H9 (cell line): ENCODE data around the gene STX17. TPM values are rescaled to one million over a fixed set of nuclear protein-coding genes. Genes with fewer than 3 reads are reported as not detected.

Experiments used
- DNase-seq: peaks from one replicate; pipeline ENCODE4 v3.0.0-alpha.2; 2017
- H2AFZ ChIP-seq: one replicate; pipeline ENCODE4 v1.6.1; 2013; ENCODE audit warnings: mild to moderate bottlenecking, low read length, control low read depth, moderate library complexity
- H2AK5ac ChIP-seq: 2 replicates; pipeline ENCODE4 v1.6.1; 2013; ENCODE audit warnings: low read length, control low read depth, mixed read lengths; ENCODE audit not compliant: insufficient read length
- H2BK120ac ChIP-seq: one replicate; pipeline ENCODE4 v1.6.1; 2013; ENCODE audit warnings: low read depth, mild to moderate bottlenecking, low read length, control low read depth, inconsistent platforms; ENCODE audit not compliant: poor library complexity, severe bottlenecking
- H2BK12ac ChIP-seq: 2 replicates; pipeline ENCODE4 v1.6.1; 2013; ENCODE audit warnings: low read length, control low read depth, mixed read lengths, low read depth; ENCODE audit not compliant: insufficient read length
- H2BK15ac ChIP-seq: 2 replicates; pipeline ENCODE4 v1.6.1; 2013; ENCODE audit warnings: low read depth, low read length, control low read depth
- H2BK20ac ChIP-seq: one replicate; pipeline ENCODE4 v1.6.1; 2013; ENCODE audit warnings: low read depth, mild to moderate bottlenecking, low read length, control low read depth, inconsistent platforms; ENCODE audit not compliant: poor library complexity, severe bottlenecking
- H2BK5ac ChIP-seq: 2 replicates; pipeline ENCODE4 v1.6.1; 2013; ENCODE audit warnings: low read length, control low read depth, mixed read lengths; ENCODE audit not compliant: insufficient read length
- H3K14ac ChIP-seq: 2 replicates; pipeline ENCODE4 v1.6.1; 2013; ENCODE audit warnings: low read length, control low read depth; ENCODE audit not compliant: insufficient read depth
- H3K18ac ChIP-seq: 2 replicates; pipeline ENCODE4 v1.6.1; 2013; ENCODE audit warnings: low read depth, mild to moderate bottlenecking, mixed read lengths, low read length, control low read depth; ENCODE audit not compliant: insufficient read length
- H3K23ac ChIP-seq: 2 replicates; pipeline ENCODE4 v1.6.1; 2013; ENCODE audit warnings: low read length, control low read depth, mixed read lengths, low read depth; ENCODE audit not compliant: insufficient read length
- H3K23me2 ChIP-seq: 2 replicates; pipeline ENCODE4 v1.6.1; 2013; ENCODE audit warnings: low read depth, mild to moderate bottlenecking, mixed read lengths, low read length, control low read depth; ENCODE audit not compliant: insufficient read length, poor library complexity, severe bottlenecking
- H3K27ac ChIP-seq: 2 replicates; pipeline ENCODE4 v1.5.1; 2013; ENCODE audit warnings: low read length, control low read depth, mixed read lengths, low read depth; ENCODE audit not compliant: insufficient read length
- H3K27me3 ChIP-seq: 2 replicates; pipeline ENCODE4 v1.6.1; 2013; ENCODE audit warnings: low read length, control low read depth, inconsistent platforms; ENCODE audit not compliant: insufficient read depth
- H3K4ac ChIP-seq: 2 replicates; pipeline ENCODE4 v1.6.1; 2013; ENCODE audit warnings: low read depth, mild to moderate bottlenecking, control low read depth, inconsistent platforms, low read length, moderate library complexity
- H3K4me1 ChIP-seq: 2 replicates; pipeline ENCODE4 v1.6.1; 2013; ENCODE audit warnings: low read length, control low read depth, inconsistent platforms; ENCODE audit not compliant: insufficient read depth
- H3K4me2 ChIP-seq: 2 replicates; pipeline ENCODE4 v1.6.1; 2013; ENCODE audit warnings: low read length, control low read depth, mixed read lengths; ENCODE audit not compliant: insufficient read length, insufficient read depth
- H3K56ac ChIP-seq: 2 replicates; pipeline ENCODE4 v1.6.1; 2013; ENCODE audit warnings: low read depth, mild to moderate bottlenecking, mixed read lengths, low read length, control low read depth; ENCODE audit not compliant: insufficient read length
- H3K79me1 ChIP-seq: 2 replicates; pipeline ENCODE4 v1.6.1; 2013; ENCODE audit warnings: low read depth, mild to moderate bottlenecking, moderate library complexity, low read length, control low read depth, inconsistent platforms; ENCODE audit not compliant: insufficient read depth, poor library complexity, severe bottlenecking
- H3K79me2 ChIP-seq: 2 replicates; pipeline ENCODE4 v1.6.1; 2013; ENCODE audit warnings: low read length, control low read depth, inconsistent platforms; ENCODE audit not compliant: insufficient read depth
- H3K9ac ChIP-seq: 2 replicates; pipeline ENCODE4 v1.6.1; 2013; ENCODE audit warnings: low read length, control low read depth, mixed read lengths; ENCODE audit not compliant: insufficient read length; ENCODE audit errors: extremely low read depth
- H3K9me3 ChIP-seq: one replicate; pipeline ENCODE4 v1.6.1; 2013; ENCODE audit warnings: low read depth, low read length, inconsistent platforms; ENCODE audit not compliant: control insufficient read depth
- H3T11ph ChIP-seq: one replicate; pipeline ENCODE4 v1.6.1; 2013; ENCODE audit warnings: mild to moderate bottlenecking, low read length, control low read depth, inconsistent platforms
- H4K20me1 ChIP-seq: one replicate; pipeline ENCODE4 v1.6.1; 2013; ENCODE audit not compliant: control insufficient read depth, insufficient read length, insufficient read depth
- H4K5ac ChIP-seq: 2 replicates; pipeline ENCODE4 v1.6.1; 2013; ENCODE audit warnings: low read depth, mild to moderate bottlenecking, mixed read lengths, low read length, control low read depth; ENCODE audit not compliant: insufficient read length
- H4K8ac ChIP-seq: replicated peaks from 2 replicates; pipeline ENCODE4 v1.6.1; 2013; ENCODE audit warnings: low read length, control low read depth, mixed read lengths, low read depth; ENCODE audit not compliant: insufficient read length
- H4K91ac ChIP-seq: 2 replicates; pipeline ENCODE4 v1.6.1; 2013; ENCODE audit warnings: low read depth, mild to moderate bottlenecking, moderate library complexity, mixed read lengths, low read length, control low read depth; ENCODE audit not compliant: insufficient read length
- H3K27ac Mint-ChIP-seq, 3 experiments: 2 replicates in 2 of 3; 3 replicates in 1 of 3; pipeline ENCODE4 v1.8.0; 2020 to 2021; ENCODE audit warnings: mixed read lengths in 3 of 3, mild to moderate bottlenecking in 1 of 3, moderate library complexity in 1 of 3
- H3K27me3 Mint-ChIP-seq: 2 replicates; pipeline ENCODE4 v1.8.0; 2021; ENCODE audit warnings: low read depth, mild to moderate bottlenecking, moderate library complexity, mixed read lengths
- H3K36me3 Mint-ChIP-seq, 3 experiments: 2 replicates in 2 of 3; 3 replicates in 1 of 3; pipeline ENCODE4 v1.8.0; 2020 to 2021; ENCODE audit warnings: low read depth in 3 of 3, mixed read lengths in 3 of 3; ENCODE audit not compliant: insufficient read depth in 1 of 3
- H3K4me1 Mint-ChIP-seq, 2 experiments: 2 replicates each; pipeline ENCODE4 v1.8.0; 2020; ENCODE audit warnings: mixed read lengths in 2 of 2
- H3K4me3 Mint-ChIP-seq, 2 experiments: 2 replicates in 1 of 2; 3 replicates in 1 of 2; pipeline ENCODE4 v1.8.0; 2020 to 2021; ENCODE audit warnings: mild to moderate bottlenecking in 2 of 2, mixed read lengths in 2 of 2, moderate library complexity in 1 of 2
- H3K9me3 Mint-ChIP-seq, 2 experiments: 2 replicates in 1 of 2; 3 replicates in 1 of 2; pipeline ENCODE4 v1.8.0; 2020; ENCODE audit warnings: mild to moderate bottlenecking in 2 of 2, mixed read lengths in 2 of 2, moderate library complexity in 1 of 2
- WGBS: extraction: QIAGEN DNeasy Blood & Tissue Kit; methylation state at CpG from one replicate; pipeline ENCODE4 v1.1.7; 2013; ENCODE audit warnings: missing lambda C conversion rate, low lambda C conversion rate, mixed read lengths; ENCODE audit not compliant: insufficient read length; ENCODE audit errors: extremely low coverage; 5-methylcytosine and 5-hydroxymethylcytosine counted together
- total RNA-seq: library from RNA; stranded (reverse); gene quantifications from 2 replicates; pipeline ENCODE4 v1.2.1, GENCODE V29; 2021
- TF ChIP-seq, protein P1 (sequence below): fragments of 200-600 bp; sonication (generic); conservative IDR thresholded peaks from 3 replicates; pipeline ENCODE4 v1.8.0; 2021; ENCODE audit warnings: antibody characterized with exemption, mild to moderate bottlenecking

STX17 gene
- total RNA-seq, 1 experiment from 2014 or later, result 21.2 TPM

DNA sequence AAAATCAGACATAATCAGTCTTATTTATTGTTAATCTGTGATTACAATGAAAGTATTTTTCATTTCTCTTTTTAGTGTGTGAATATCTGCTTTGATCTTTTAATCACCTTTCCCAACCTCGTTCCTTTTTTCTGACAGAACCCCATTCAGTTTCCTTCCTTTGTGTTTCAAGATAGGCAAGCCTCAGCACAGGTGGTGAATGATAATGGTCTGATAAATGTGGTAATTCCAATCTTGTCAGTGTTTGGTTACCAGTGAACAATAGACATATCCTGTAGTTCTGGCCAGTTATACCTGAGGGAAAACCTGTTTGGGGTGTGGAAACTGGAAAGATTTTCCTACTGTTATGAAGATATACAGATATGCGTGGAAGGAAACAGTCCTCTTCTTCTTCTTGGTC, 13.5 kb downstream of the STX17 start:
- Histone ChIP-seq H3K56ac (no peak overlapping the region), H4K8ac (no peak overlapping the region), H3K4me2 (peak overlapping the region; percentile 16), H4K91ac (no peak overlapping the region), H2AK5ac (no peak overlapping the region), H2BK5ac (no peak overlapping the region), H2AFZ (no peak overlapping the region), H2BK20ac (no peak overlapping the region), H3K4me1 (peaks cover 9% of the 10 kb centered on the region; the same call in 1 of the 2 replicates), H3K79me2 (no peaks in the 10 kb centered on the region), H4K20me1 (no peaks in the 10 kb centered on the region), H2BK15ac (no peak overlapping the region), H2BK12ac (no peak overlapping the region), H3K18ac (no peak overlapping the region), H3K27ac (no peak overlapping the region), H3T11ph (no peak overlapping the region), H3K79me1 (no peaks in the 10 kb centered on the region), H3K27me3 (no peaks in the 10 kb centered on the region), H3K9me3 (no peaks in the 10 kb centered on the region), H4K5ac (no peak overlapping the region), H3K23me2 (no peaks in the 10 kb centered on the region), H3K14ac (no peak overlapping the region), H3K23ac (no peak overlapping the region), H3K9ac (no peak overlapping the region), H2BK120ac (no peak overlapping the region), H3K4ac (no peak overlapping the region)
- TF ChIP-seq, protein P1, sequence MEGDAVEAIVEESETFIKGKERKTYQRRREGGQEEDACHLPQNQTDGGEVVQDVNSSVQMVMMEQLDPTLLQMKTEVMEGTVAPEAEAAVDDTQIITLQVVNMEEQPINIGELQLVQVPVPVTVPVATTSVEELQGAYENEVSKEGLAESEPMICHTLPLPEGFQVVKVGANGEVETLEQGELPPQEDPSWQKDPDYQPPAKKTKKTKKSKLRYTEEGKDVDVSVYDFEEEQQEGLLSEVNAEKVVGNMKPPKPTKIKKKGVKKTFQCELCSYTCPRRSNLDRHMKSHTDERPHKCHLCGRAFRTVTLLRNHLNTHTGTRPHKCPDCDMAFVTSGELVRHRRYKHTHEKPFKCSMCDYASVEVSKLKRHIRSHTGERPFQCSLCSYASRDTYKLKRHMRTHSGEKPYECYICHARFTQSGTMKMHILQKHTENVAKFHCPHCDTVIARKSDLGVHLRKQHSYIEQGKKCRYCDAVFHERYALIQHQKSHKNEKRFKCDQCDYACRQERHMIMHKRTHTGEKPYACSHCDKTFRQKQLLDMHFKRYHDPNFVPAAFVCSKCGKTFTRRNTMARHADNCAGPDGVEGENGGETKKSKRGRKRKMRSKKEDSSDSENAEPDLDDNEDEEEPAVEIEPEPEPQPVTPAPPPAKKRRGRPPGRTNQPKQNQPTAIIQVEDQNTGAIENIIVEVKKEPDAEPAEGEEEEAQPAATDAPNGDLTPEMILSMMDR, result no peak
- no CpG with 5 or more reads among the region's 2 CpGs for WGBS
- Mint-ChIP-seq H3K4me1 (peaks cover 25 to 41% of the 10 kb centered on the region in 2 experiments), H3K27ac (0 out of 7 replicates have a peak overlapping the region, but pooled peaks of 1 of the 3 experiments have one; percentile 19), H3K27me3 (no peaks in the 10 kb centered on the region), H3K4me3 (no peak overlapping the region), H3K9me3 (peaks cover 4 to 5% of the 10 kb centered on the region in 2 experiments; a peak in 2 of 5 replicates), H3K36me3 (peaks cover 19 to 53% (median 42%) of the 10 kb centered on the region in 3 experiments)
- DNase-seq, result no peak
